ENCODE data around the gene MSS51.

The MSS51 gene

GRCh38 chr10:73433538-73433867 is at the start of gene MSS51:
MSS51 (minus strand) TSS chr10:73433561; CDS start chr10:73428284, 5,277 bp downstream.
- DNase-seq (ENCODE audit: low read depth in 2 of 2): no peak

GRCh38 chr10:73480158-73480557 is 46.8 kb upstream of the MSS51 start:
- peak; percentile 14 to 16 for DNase-seq (ENCODE audit: low read depth in 2 of 2)

- no peak for DNase-seq (ENCODE audit: low read depth in 2 of 2)
Observed at GRCh38 chr10:73478636-73479035, 45.3 kb upstream of the MSS51 start.

- DNase-seq (ENCODE audit: low read depth in 2 of 2): no peak
Observed at GRCh38 chr10:73471226-73471625, 37.9 kb upstream of the MSS51 start.

- no peak for DNase-seq (ENCODE audit: low read depth in 2 of 2)
Observed at GRCh38 chr10:73469579-73469978, 36.2 kb upstream of the MSS51 start.

GRCh38 chr10:73467206-73467605 is 33.8 kb upstream of the MSS51 start:
- no peak for DNase-seq (ENCODE audit: low read depth in 2 of 2)

- no peak for DNase-seq (ENCODE audit: low read depth in 2 of 2)
Observed at GRCh38 chr10:73465978-73466726, 32.8 kb upstream of the MSS51 start.

GRCh38 chr10:73460897-73461296 is 27.5 kb upstream of the MSS51 start:
- no peak for DNase-seq (ENCODE audit: low read depth in 2 of 2)

- DNase-seq (ENCODE audit: low read depth in 2 of 2): peak; percentile 7 to 11
Observed at GRCh38 chr10:73459683-73460314, 26.4 kb upstream of the MSS51 start.

GRCh38 chr10:73456187-73456890 is 23.0 kb upstream of the MSS51 start:
- DNase-seq (ENCODE audit: low read depth in 2 of 2): no peak

GRCh38 chr10:73449113-73449512 is 15.8 kb upstream of the MSS51 start:
- DNase-seq (ENCODE audit: low read depth in 2 of 2): no peak

- DNase-seq (ENCODE audit: low read depth in 2 of 2): no peak
Observed at GRCh38 chr10:73448384-73448783, 15.0 kb upstream of the MSS51 start.

- no peak for DNase-seq (ENCODE audit: low read depth in 2 of 2)
Observed at GRCh38 chr10:73446926-73447325, 13.6 kb upstream of the MSS51 start.

GRCh38 chr10:73444457-73444856 is 11.1 kb upstream of the MSS51 start:
- DNase-seq (ENCODE audit: low read depth in 2 of 2): no peak

GRCh38 chr10:73439605-73440312 is 6.4 kb upstream of the MSS51 start:
- DNase-seq (ENCODE audit: low read depth in 2 of 2): peak in 1 of 2 experiments; percentile 19

GRCh38 chr10:73439055-73439454 is 5.7 kb upstream of the MSS51 start:
- DNase-seq (ENCODE audit: low read depth in 2 of 2): peak in 1 of 2 experiments; percentile 11

GRCh38 chr10:73432646-73433537 is 469 bp downstream of the MSS51 start:
- DNase-seq (ENCODE audit: low read depth in 2 of 2): no peak

- DNase-seq (ENCODE audit: low read depth in 2 of 2): no peak
Observed at GRCh38 chr10:73426318-73426717, 7.0 kb downstream of the MSS51 start.

- DNase-seq (ENCODE audit: low read depth in 2 of 2): no peak
Observed at GRCh38 chr10:73424478-73424877, 8.9 kb downstream of the MSS51 start.

- no peak for DNase-seq (ENCODE audit: low read depth in 2 of 2)
Observed at GRCh38 chr10:73423309-73423708, 10.1 kb downstream of the MSS51 start.

GRCh38 chr10:73416571-73416970 is 16.8 kb downstream of the MSS51 start:
- no peak for DNase-seq (ENCODE audit: low read depth in 2 of 2)
